Heart left ventricle (tissue), 16 donors: ENCODE results near the gene RUVBL2. TPM values are rescaled to one million over a fixed set of nuclear protein-coding genes. Genes with fewer than 3 reads are reported as not detected.

Source experiments
- ATAC-seq, 4 donors: fragments of 200-7000 bp; cut with Tn5 transposase; one replicate each; pipeline ENCODE4 v1.9.1; 2020 to 2022; ENCODE audit warnings: moderate library complexity in 4 of 4, mild to moderate bottlenecking in 3 of 4, moderate number of reproducible peaks in 1 of 4
- DNase-seq, 5 donors: peaks; one replicate each; pipeline ENCODE4 v3.0.0-alpha.2; 2020
- H3K27ac ChIP-seq, 12 donors: fragments of 200-600 bp; sonication (generic) in 4 of 12; one replicate each; pipeline versions ENCODE4 v1.5.0 to v1.8.0; 2016 to 2022; ENCODE audit warnings: mild to moderate bottlenecking in 2 of 12
- H3K27me3 ChIP-seq, 9 donors: fragments of 200-600 bp; sonication (generic) in 2 of 9; one replicate each; pipeline versions ENCODE4 v1.5.1 to v1.8.0; 2016 to 2022; ENCODE audit warnings: mild to moderate bottlenecking in 3 of 9
- H3K36me3 ChIP-seq, 9 donors: fragments of 200-600 bp; sonication (generic) in 2 of 9; one replicate each; pipeline versions ENCODE4 v1.5.0 to v1.8.0; 2018 to 2022; ENCODE audit warnings: mild to moderate bottlenecking in 2 of 9
- H3K4me1 ChIP-seq, 12 donors: fragments of 200-600 bp; sonication (generic) in 4 of 12; one replicate each; pipeline versions ENCODE4 v1.5.0 to v1.8.0; 2016 to 2022; ENCODE audit warnings: mild to moderate bottlenecking in 3 of 12
- H3K4me3 ChIP-seq, 12 donors: fragments of 200-600 bp; sonication (generic) in 4 of 12; one replicate each; pipeline versions ENCODE4 v1.5.0 to v1.8.0; 2017 to 2022; ENCODE audit warnings: mild to moderate bottlenecking in 9 of 12, moderate library complexity in 4 of 12
- H3K9me3 ChIP-seq, 12 donors: fragments of 200-600 bp; sonication (generic) in 4 of 12; one replicate each; pipeline versions ENCODE4 v1.5.0 to v1.8.0; 2016 to 2022; ENCODE audit warnings: mild to moderate bottlenecking in 1 of 12
- CTCF ChIP-seq, 12 donors: fragments of 200-600 bp; sonication (generic) in 4 of 12; IDR thresholded peaks; one replicate each; pipeline versions ENCODE4 v1.5.0 to v1.8.0; 2018 to 2022; ENCODE audit warnings: antibody characterized with exemption in 12 of 12, mild to moderate bottlenecking in 5 of 12
- POLR2A ChIP-seq, 2 donors: fragments of 450-650 bp; IDR thresholded peaks; one replicate each; pipeline ENCODE4 v1.6.1; 2017; ENCODE audit warnings: antibody characterized with exemption in 2 of 2, mild to moderate bottlenecking in 2 of 2, moderate library complexity in 2 of 2
- WGBS, 4 donors: extraction: QIAGEN DNeasy Blood & Tissue Kit in 2 of 4; methylation state at CpG; one replicate each; pipeline versions ENCODE4 v1.1.5 to v1.1.7; 2013 to 2018; 5-methylcytosine and 5-hydroxymethylcytosine counted together
- intact Hi-C, 10 donors: fragments of 100-400 bp; cut with DNase I; formaldehyde crosslinking; loops; one replicate each; pipeline versions ENCODE4 v1.11.1 to v1.14.2; 2022
- polyA plus RNA-seq, 2 donors: library from polyadenylated mRNA; stranded (reverse); fragments of 200-250 nt; gene quantifications; one replicate each; pipeline ENCODE4 v1.2.3, GENCODE V29; 2013
- total RNA-seq, 9 donors: library from RNA; depleted of rRNA in 2 of 9; stranded (reverse); fragments of >200 nt in 2 of 9; fragmentation: NEBNext Ultra II Directional in 3 of 9; extraction: Animal tissue kit (Norgen Biotek cat#: 25700) in 3 of 9; gene quantifications; one replicate each; pipeline versions ENCODE4 v1.1.0 to v1.2.4, GENCODE V29; 2016 to 2023
- donor health status: ischemic (EF 13 %, LVEDD 7.1; RV severe dilation, severe dysfunction).
- donor health status: healthy with polysubstance abuse.
- donor health status: DM: no; HTN: yes; CAD: no.
- donor health status: DM: no; HTN: no; CAD: no.
- donor health status: ischemic (EF 25% LVEDD 6.9; RV normal size, moderate dysfunction).
- donor health status: ischemic (EF 25% LVEDD 5.7; RV mildly dilated, moderate dysfunction).
- donor health status: healthy.
- donor health status: DM: yes; HTN: yes; CAD: no.
- donor health status: ischemic (EF 35%, LVEDD 5.7; RV mildly dilated, moderate dysfunction).
- donor health status: nonischemic (EF 11% LVEDD 7.7; RV severe dilation, severe dysfunction).
- donor health status: DM: yes; HTN: yes; CAD: no.
- donor health status: PGD.
- donor health status: ischemic (EF 29% LVEDD 5.4; RV normal size, mild dysfunction).
- donor health status: nonischemic (EF 23%, LVEDD 6.1; RV moderate dilation, normal function).

RUVBL2 gene
- total and polyA plus RNA-seq, 11 donors = 41.4 to 109 (median 54.7) TPM

GRCh38 chr19:49004133-49004532 lies 10.4 kb downstream of the RUVBL2 start:
- Histone ChIP-seq H3K9me3 (no peaks in the 10 kb centered on the region), H3K4me3 (no peak overlapping the region), H3K4me1 (peaks cover 0 to 3% (median 0%) of the 10 kb centered on the region in 12 donors), H3K27me3 (no peaks in the 10 kb centered on the region), H3K36me3 (peaks cover 0 to 73% (median 54%) of the 10 kb centered on the region in 9 donors), H3K27ac (no peak overlapping the region)
- ATAC-seq (no peak), DNase-seq (peak in 1 of 5 donors; percentile 8)
- intact Hi-C loops = no loop called here
- TF ChIP-seq CTCF (IDR thresholded peaks at IDR 0.05) = no peak
- no peak for TF ChIP-seq POLR2A (IDR thresholded peaks at IDR 0.05)
- 94 to 100% (median 98%) methylated on average over 15 of the region's 15 CpGs for WGBS, 4 donors

GRCh38 chr19:49004964-49005614 lies 11.4 kb downstream of the RUVBL2 start:
- TF ChIP-seq POLR2A (IDR thresholded peaks at IDR 0.05) = no peak
- no peak for TF ChIP-seq CTCF (IDR thresholded peaks at IDR 0.05)
- intact Hi-C loops = no loop called here
- no peaks in the 10 kb centered on the region for H3K9me3 ChIP-seq
- no peak overlapping the region for H3K27ac ChIP-seq
- peaks cover 0 to 81% (median 63%) of the 10 kb centered on the region in 9 donors for H3K36me3 ChIP-seq
- H3K4me1 ChIP-seq = no peaks in the 10 kb centered on the region
- H3K4me3 ChIP-seq = no peak overlapping the region
- ATAC-seq (no peak), DNase-seq (peak in 1 of 5 donors; percentile 1)
- 95 to 99% (median 96%) methylated on average over 7 of the region's 7 CpGs for WGBS, 4 donors
- no peaks in the 10 kb centered on the region for H3K27me3 ChIP-seq

- Histone ChIP-seq H3K27ac (no peak overlapping the region), H3K36me3 (peaks cover 0 to 93% (median 77%) of the 10 kb centered on the region in 9 donors), H3K4me3 (no peak overlapping the region), H3K27me3 (no peaks in the 10 kb centered on the region), H3K9me3 (no peaks in the 10 kb centered on the region), H3K4me1 (no peaks in the 10 kb centered on the region)
- ATAC-seq = no peak
- 95 to 98% (median 97%) methylated on average over 20 to 22 of the region's 22 CpGs for WGBS, 4 donors
- TF ChIP-seq POLR2A (IDR thresholded peaks at IDR 0.05) (no peak), CTCF (IDR thresholded peaks at IDR 0.05) (no peak)
- DNase-seq = no peak
- intact Hi-C loops = no loop called here
These were observed 13.2 kb downstream of the RUVBL2 start for GRCh38 chr19:49006905-49007304.

- 93 to 97% (median 95%) methylated on average over 13 to 18 of the region's 18 CpGs for WGBS, 4 donors
- Histone ChIP-seq H3K4me3 (no peak overlapping the region), H3K27me3 (no peaks in the 10 kb centered on the region), H3K36me3 (peaks cover 0 to 88% (median 72%) of the 10 kb centered on the region in 9 donors), H3K27ac (no peak overlapping the region), H3K9me3 (no peaks in the 10 kb centered on the region), H3K4me1 (no peaks in the 10 kb centered on the region)
- TF ChIP-seq POLR2A (IDR thresholded peaks at IDR 0.05) (no peak), CTCF (IDR thresholded peaks at IDR 0.05) (no peak)
- intact Hi-C loops = no loop called here
- DNase-seq (no peak), ATAC-seq (no peak)
These were observed 16.1 kb downstream of the RUVBL2 start for GRCh38 chr19:49009828-49010227.
